HepG2 (cell line): ENCODE results near the gene SIGLEC15. TPM values are rescaled to one million over a fixed set of nuclear protein-coding genes. Genes with fewer than 3 reads are reported as not detected.

Experiments
- ATAC-seq: fragments of 200-7000 bp; cut with Tn5 transposase; 3 replicates; pipeline ENCODE4 v1.9.1; 2020; ENCODE audit warnings: mild to moderate bottlenecking, moderate library complexity
- BruUV-seq: library from RNA; stranded (reverse); fragments of 400-500 nt; replicated peaks from 2 replicates; lab custom pipeline; 2021; lab: Mats Ljungman, UMichigan
- CTCF ChIA-PET: fragments of 300-600 bp; formaldehyde crosslinking; extraction: SDS; loops from one replicate; lab custom pipeline; 2021; ENCODE audit warnings: low total read pairs, inconsistent platforms, low intra/inter-chr PET ratio; lab: Yijun Ruan, JAX
- POLR2A ChIA-PET: fragments of 350-600 bp; sonication (Branson Sonifier 250); formaldehyde crosslinking; loops from one replicate; lab custom pipeline; 2020; ENCODE audit warnings: antibody characterized with exemption, inconsistent platforms; lab: Yijun Ruan, JAX
- DNase-seq: peaks from one replicate; pipeline ENCODE4 v3.0.0-alpha.2; 2015; ENCODE audit warnings: low spot score
- FAIRE-seq: peaks from 3 replicates; lab custom pipeline; 2011; peaks lifted over from hg19 to GRCh38; lab: Jason Lieb, UNC
- H2AFZ ChIP-seq: one replicate; pipeline ENCODE4 v1.6.1; 2011; ENCODE audit warnings: low read length, inconsistent platforms
- H3K27ac ChIP-seq: fragments of 300-600 bp; 3 replicates; pipeline ENCODE4 v1.8.0; 2011; ENCODE audit warnings: mixed run types, mild to moderate bottlenecking, mixed read lengths, low read length, inconsistent platforms; ENCODE audit not compliant: insufficient read depth; ENCODE audit errors: extremely low read length
- H3K27me3 ChIP-seq, 2 experiments: fragments of 200-600 bp in 1 of 2; 2 replicates in 1 of 2; 3 replicates in 1 of 2; pipeline versions ENCODE4 v1.6.0 to v1.8.0; 2011; ENCODE audit warnings: low read length in 2 of 2, mild to moderate bottlenecking in 2 of 2, moderate library complexity in 2 of 2, inconsistent platforms in 1 of 2; ENCODE audit not compliant: insufficient read depth in 2 of 2, control insufficient read depth in 1 of 2
- H3K36me3 ChIP-seq, 2 experiments: fragments of 200-600 bp in 1 of 2; replicated peaks in 1 of 2; 2 replicates in 1 of 2; 3 replicates in 1 of 2; pipeline versions ENCODE4 v1.5.1 to v1.8.0; 2011; ENCODE audit warnings: low read length in 2 of 2, inconsistent platforms in 1 of 2; ENCODE audit not compliant: insufficient read depth in 2 of 2, control insufficient read depth in 1 of 2
- H3K4me1 ChIP-seq: 2 replicates; pipeline ENCODE4 v1.5.1; 2012; ENCODE audit warnings: low read length, inconsistent platforms; ENCODE audit not compliant: insufficient read depth
- H3K4me2 ChIP-seq: 2 replicates; pipeline ENCODE4 v1.6.0; 2011; ENCODE audit warnings: low read depth, low read length, inconsistent platforms
- H3K4me3 ChIP-seq, 3 experiments: fragments of 200-600 bp in 1 of 3; sonication (generic), shearing (Covaris generic) in 1 of 3; replicated peaks in 1 of 3; 2 replicates each; pipeline ENCODE4 v1.5.1; 2011 to 2016; ENCODE audit warnings: low read length in 3 of 3, inconsistent platforms in 2 of 3, low read depth in 2 of 3, mild to moderate bottlenecking in 2 of 3, control low read depth in 1 of 3, mixed read lengths in 1 of 3; ENCODE audit not compliant: insufficient read depth in 1 of 3
- H3K79me2 ChIP-seq: one replicate; pipeline ENCODE4 v1.6.1; 2011; ENCODE audit warnings: low read length, inconsistent platforms; ENCODE audit not compliant: insufficient read depth
- H3K9ac ChIP-seq: 2 replicates; pipeline ENCODE4 v1.6.0; 2011; ENCODE audit warnings: mild to moderate bottlenecking, low read depth, low read length, inconsistent platforms; ENCODE audit not compliant: insufficient read depth
- H3K9me3 ChIP-seq: 2 replicates; pipeline ENCODE4 v1.5.1; 2012; ENCODE audit warnings: mild to moderate bottlenecking, low read length
- H4K20me1 ChIP-seq: 2 replicates; pipeline ENCODE4 v1.6.0; 2011; ENCODE audit warnings: inconsistent platforms, mild to moderate bottlenecking, low read length, moderate library complexity; ENCODE audit not compliant: insufficient read depth
- GATAD2A ChIP-seq: IDR thresholded peaks from 2 replicates; pipeline ENCODE4 v1.6.1; 2016
- HNRNPLL ChIP-seq: fragments of 200-400 bp; formaldehyde crosslinking; IDR thresholded peaks from 2 replicates; pipeline ENCODE4 v1.6.1; 2017; ENCODE audit warnings: mild to moderate bottlenecking, low read depth, low read length; ENCODE audit not compliant: poor library complexity, severe bottlenecking
- IRF9 ChIP-seq: sonication (generic); formaldehyde crosslinking; IDR thresholded peaks from 2 replicates; pipeline ENCODE4 v1.8.0; 2022; ENCODE audit warnings: missing genetic modification reagents, mild to moderate bottlenecking, borderline replicate concordance
- KDM1A ChIP-seq: IDR thresholded peaks from 2 replicates; pipeline ENCODE4 v1.6.1; 2016; ENCODE audit warnings: missing compliant biosample characterization
- SP2 ChIP-seq: sonication (generic); formaldehyde crosslinking; IDR thresholded peaks from 2 replicates; pipeline ENCODE4 v1.5.1; 2020; ENCODE audit warnings: mild to moderate bottlenecking, missing genetic modification reagents
- SRY ChIP-seq: sonication (generic); formaldehyde crosslinking; IDR thresholded peaks from 2 replicates; pipeline ENCODE4 v1.8.0; 2022; ENCODE audit warnings: mild to moderate bottlenecking, missing genetic modification reagents
- ZBTB38 ChIP-seq: sonication (generic); formaldehyde crosslinking; IDR thresholded peaks from 2 replicates; pipeline ENCODE4 v1.5.1; 2020; ENCODE audit warnings: mild to moderate bottlenecking, missing genetic modification reagents
- ZNF138 ChIP-seq: sonication (generic); formaldehyde crosslinking; IDR thresholded peaks from 2 replicates; pipeline ENCODE4 v1.5.0; 2020; ENCODE audit warnings: mild to moderate bottlenecking, low read depth, missing genetic modification reagents
- ZNF414 ChIP-seq: sonication (generic); formaldehyde crosslinking; IDR thresholded peaks from 2 replicates; pipeline ENCODE4 v1.5.0; 2020; ENCODE audit warnings: missing genetic modification reagents
- ZNF687 ChIP-seq: sonication (generic); formaldehyde crosslinking; IDR thresholded peaks from 2 replicates; pipeline ENCODE4 v1.5.1; 2020; ENCODE audit warnings: mild to moderate bottlenecking, missing genetic modification reagents, moderate library complexity
- WGBS: methylation state at CpG from one replicate; pipeline ENCODE4 v1.1.6; 2017; ENCODE audit warnings: low lambda C conversion rate; 5-methylcytosine and 5-hydroxymethylcytosine counted together
- in situ Hi-C: cut with HindIII; loops from 2 replicates; pipeline ENCODE4 v1.10.0; 2017; ENCODE audit warnings: low pct_unique_long_range_greater_than_20kb; ENCODE audit not compliant: extremely low pct_ligation_motif_present
- intact Hi-C: fragments of 100-400 bp; cut with micrococcal nuclease; formaldehyde crosslinking; loops from one replicate; pipeline ENCODE4 v1.10.0; 2022; ENCODE audit not compliant: unreplicated experiment
- polyA plus RNA-seq, 8 experiments: library from polyadenylated mRNA; depleted of rRNA in 3 of 8; stranded (reverse) in 7 of 8; unstranded in 1 of 8; fragments of >200 nt; fragmentation: Illumina TruSeq in 4 of 8; extraction: Trizol in 4 of 8; gene quantifications; 2 replicates each; pipeline versions ENCODE4 v1.2.1 to v1.2.3, GENCODE V29; 2011 to 2016; ENCODE audit warnings: low read depth in 4 of 8, missing spikeins in 1 of 8, mixed read lengths in 1 of 8; ENCODE audit not compliant: insufficient read depth in 1 of 8
- total RNA-seq, 5 experiments: library from RNA; depleted of rRNA; stranded (reverse); fragments of >200 nt; fragmentation: Illumina TruSeq; extraction: Trizol; gene quantifications; 2 replicates each; pipeline ENCODE4 v1.2.3, GENCODE V29; 2016; ENCODE audit warnings: low read depth in 1 of 5

Gene SIGLEC15
- total and polyA plus RNA-seq, 2 of the 13 experiments (the other 11 are each of a cell fraction or from before 2014, with no cell fraction given), result not detected

- Histone ChIP-seq H3K4me2 (no peak overlapping the region), H2AFZ (no peak overlapping the region), H3K27me3 (peaks cover 0 to 3% of the 10 kb centered on the region in 2 experiments; a peak in 1 of 5 replicates), H3K9ac (no peak overlapping the region), H3K9me3 (no peaks in the 10 kb centered on the region), H4K20me1 (no peaks in the 10 kb centered on the region), H3K27ac (no peak overlapping the region), H3K4me3 (no peak overlapping the region), H3K79me2 (no peaks in the 10 kb centered on the region), H3K36me3 (no peaks in the 10 kb centered on the region), H3K4me1 (peaks cover 21% of the 10 kb centered on the region)
- intact Hi-C loops (no loop called here), in situ Hi-C loops (no loop called here)
- WGBS, result 55% methylated on average over 17 of the region's 17 CpGs
- FAIRE-seq, result no peak
- no peak for DNase-seq
- TF ChIP-seq ZNF414 (CRISPR knock-in tag) (no peak), KDM1A (CRISPR knock-in tag) (no peak)
- CTCF ChIA-PET, result no interaction called here
- POLR2A ChIA-PET, result no interaction called here
- no peak for ATAC-seq
- no TSS peak for BruUV-seq
Observed at GRCh38 chr18:45841060-45841764, 15.7 kb downstream of the SIGLEC15 start.

- in situ Hi-C loops, result no loop called here
- H3K27me3 ChIP-seq, result peaks cover 0 to 3% of the 10 kb centered on the region in 2 experiments; a peak in 1 of 5 replicates
- no peak overlapping the region for H3K4me2 ChIP-seq
- FAIRE-seq (no peak), ATAC-seq (no peak), DNase-seq (no peak)
- peaks cover 15% of the 10 kb centered on the region for H3K4me1 ChIP-seq
- H4K20me1 ChIP-seq, result no peaks in the 10 kb centered on the region
- no peak overlapping the region for H3K27ac ChIP-seq
- ChIA-PET POLR2A (no interaction called here), CTCF (no interaction called here)
- no peak overlapping the region for H3K4me3 ChIP-seq
- no TSS peak for BruUV-seq
- H2AFZ ChIP-seq, result no peak overlapping the region
- H3K9me3 ChIP-seq, result no peaks in the 10 kb centered on the region
- no peaks in the 10 kb centered on the region for H3K79me2 ChIP-seq
- intact Hi-C loops, result no loop called here
- H3K9ac ChIP-seq, result no peak overlapping the region
- 67% methylated on average over 10 of the region's 12 CpGs for WGBS
- no peaks in the 10 kb centered on the region for H3K36me3 ChIP-seq
- TF ChIP-seq HNRNPLL (no peak), ZNF687 (CRISPR knock-in tag) (no peak), ZNF138 (CRISPR knock-in tag) (no peak), IRF9 (CRISPR knock-in tag) (no peak), GATAD2A (no peak), SP2 (CRISPR knock-in tag) (no peak), ZBTB38 (CRISPR knock-in tag) (no peak), SRY (CRISPR knock-in tag) (no peak)
Observed at GRCh38 chr18:45841765-45842442, 16.4 kb downstream of the SIGLEC15 start.
